Glutamatergic neuron (in vitro differentiated cells): ENCODE results near the gene CHD9. TPM values are rescaled to one million over a fixed set of nuclear protein-coding genes. Genes with fewer than 3 reads are reported as not detected.
A peak's percentile ranks its signal among the peaks of the same experiment; 100 is the strongest.

Experiments
- DNase-seq: peaks from one replicate; pipeline ENCODE4 v3.0.0; 2022
- H3K27ac Mint-ChIP-seq: one replicate; pipeline ENCODE4 v1.8.0; 2020; ENCODE audit warnings: mild to moderate bottlenecking, mixed read lengths, inconsistent platforms; ENCODE audit not compliant: unreplicated experiment
- H3K27me3 Mint-ChIP-seq: one replicate; pipeline ENCODE4 v1.8.0; 2020; ENCODE audit warnings: mild to moderate bottlenecking, moderate library complexity, mixed read lengths, inconsistent platforms; ENCODE audit not compliant: unreplicated experiment
- H3K36me3 Mint-ChIP-seq: one replicate; pipeline ENCODE4 v1.8.0; 2020; ENCODE audit warnings: mild to moderate bottlenecking, mixed read lengths, inconsistent platforms; ENCODE audit not compliant: unreplicated experiment
- H3K4me1 Mint-ChIP-seq: one replicate; pipeline ENCODE4 v1.8.0; 2020; ENCODE audit warnings: mild to moderate bottlenecking, low read depth, mixed read lengths, inconsistent platforms; ENCODE audit not compliant: unreplicated experiment
- H3K4me3 Mint-ChIP-seq: one replicate; pipeline ENCODE4 v1.8.0; 2020; ENCODE audit warnings: mild to moderate bottlenecking, mixed read lengths, inconsistent platforms; ENCODE audit not compliant: unreplicated experiment
- H3K9me3 Mint-ChIP-seq: one replicate; pipeline ENCODE4 v1.8.0; 2020; ENCODE audit warnings: mild to moderate bottlenecking, moderate library complexity, mixed read lengths, inconsistent platforms; ENCODE audit not compliant: unreplicated experiment
- CTCF ChIP-seq: fragments of 200-600 bp; sonication (generic); IDR thresholded peaks from one replicate; pipeline ENCODE4 v1.5.0; 2021; ENCODE audit not compliant: partially characterized antibody, unreplicated experiment
- total RNA-seq: library from RNA; stranded (reverse); fragmentation: NEBNext Ultra II Directional; extraction: Animal tissue kit (Norgen Biotek cat#: 25700); gene quantifications from one replicate; pipeline ENCODE4 v1.2.1, GENCODE V29; 2021; ENCODE audit not compliant: unreplicated experiment

The CHD9 gene
- total RNA-seq, 1 donor from 2014 or later, result 120 TPM

- Mint-ChIP-seq H3K36me3 (peaks cover 17% of the 10 kb centered on the region), H3K4me1 (peaks cover 32% of the 10 kb centered on the region), H3K27me3 (peaks cover 8% of the 10 kb centered on the region), H3K4me3 (no peak overlapping the region), H3K27ac (no peak overlapping the region), H3K9me3 (peaks cover 9% of the 10 kb centered on the region)
- no peak for TF ChIP-seq CTCF
- no peak for DNase-seq
These were observed 23.5 kb downstream of the CHD9 start for GRCh38 chr16:53078247-53078646.

- H3K27ac Mint-ChIP-seq, result no peak overlapping the region
- H3K27me3 Mint-ChIP-seq, result peaks cover 8% of the 10 kb centered on the region
- DNase-seq, result no peak
- no peak overlapping the region for H3K4me3 Mint-ChIP-seq
- peaks cover 7% of the 10 kb centered on the region for H3K9me3 Mint-ChIP-seq
- peaks cover 13% of the 10 kb centered on the region for H3K36me3 Mint-ChIP-seq
- TF ChIP-seq CTCF, result no peak
- peaks cover 39% of the 10 kb centered on the region for H3K4me1 Mint-ChIP-seq
These were observed 24.1 kb downstream of the CHD9 start for GRCh38 chr16:53078765-53079485.

GRCh38 chr16:53080345-53081031, 25.7 kb downstream of the CHD9 start:
- H3K4me1 Mint-ChIP-seq, result peaks cover 52% of the 10 kb centered on the region

GRCh38 chr16:53081032-53081424, 26.2 kb downstream of the CHD9 start:
- no peak for TF ChIP-seq CTCF
- H3K27ac Mint-ChIP-seq, result peak overlapping the region; percentile 92
- peaks cover 57% of the 10 kb centered on the region for H3K4me1 Mint-ChIP-seq
- H3K9me3 Mint-ChIP-seq, result peaks cover 13% of the 10 kb centered on the region
- H3K27me3 Mint-ChIP-seq, result peaks cover 18% of the 10 kb centered on the region
- DNase-seq, result no peak
- no peaks in the 10 kb centered on the region for H3K36me3 Mint-ChIP-seq
- H3K4me3 Mint-ChIP-seq, result peak overlapping the region; percentile 56

More at GRCh38 chr16:53080345-53081031, 25.7 kb downstream of the CHD9 start:
- H3K27me3 Mint-ChIP-seq, result peaks cover 14% of the 10 kb centered on the region
- peak overlapping the region; percentile 56 for H3K4me3 Mint-ChIP-seq
- no peak for DNase-seq
- peak overlapping the region; percentile 92 for H3K27ac Mint-ChIP-seq
- no peak for TF ChIP-seq CTCF
- H3K36me3 Mint-ChIP-seq, result peaks cover 5% of the 10 kb centered on the region
- peaks cover 11% of the 10 kb centered on the region for H3K9me3 Mint-ChIP-seq
